G401.6 (cell line): Measurements from ENCODE around the gene OSCP1.
A peak's percentile ranks its signal among the peaks of the same experiment; 100 is the strongest.

Source experiments
- FAIRE-seq: peaks from 2 replicates; lab custom pipeline; 2012; peaks lifted over from hg19 to GRCh38; lab: Jason Lieb, UNC

OSCP1 gene

GRCh38 chr1:36382669-36383068 lies 67.6 kb downstream of the OSCP1 start:
- no peak for FAIRE-seq

- FAIRE-seq = no peak
Measured at GRCh38 chr1:36382231-36382630, 68.0 kb downstream of the OSCP1 start.

- no peak for FAIRE-seq
Measured at GRCh38 chr1:36381405-36381804, 68.8 kb downstream of the OSCP1 start.

GRCh38 chr1:36380782-36381181 lies 69.5 kb downstream of the OSCP1 start:
- no peak for FAIRE-seq

- FAIRE-seq = no peak
Measured at GRCh38 chr1:36380143-36380619, 70.1 kb downstream of the OSCP1 start.

- FAIRE-seq = no peak
Measured at GRCh38 chr1:36377791-36378492, 72.3 kb downstream of the OSCP1 start.

GRCh38 chr1:36372617-36373016 lies 77.6 kb downstream of the OSCP1 start:
- no peak for FAIRE-seq

GRCh38 chr1:36369061-36369861 lies 81.0 kb downstream of the OSCP1 start:
- FAIRE-seq = peak; percentile 72
